Liver (tissue), 9 donors: Measurements from ENCODE around the gene RRP1. TPM values are rescaled to one million over a fixed set of nuclear protein-coding genes. Genes with fewer than 3 reads are reported as not detected.

Experiments
- DNase-seq: peaks from one replicate; pipeline ENCODE4 v3.0.0-alpha.2; 2017; ENCODE audit warnings: low spot score
- H3K27ac ChIP-seq, 2 donors: one replicate each; pipeline ENCODE4 v1.7.0; 2013; ENCODE audit warnings: inconsistent platforms in 2 of 2, low read length in 2 of 2, control low read depth in 1 of 2, low read depth in 1 of 2, mild to moderate bottlenecking in 1 of 2
- H3K27me3 ChIP-seq, 4 donors: one replicate each; pipeline versions ENCODE4 v1.6.1 to v1.7.0; 2013; ENCODE audit warnings: low read length in 3 of 4, inconsistent platforms in 1 of 4, mild to moderate bottlenecking in 1 of 4, moderate library complexity in 1 of 4; ENCODE audit not compliant: control insufficient read depth in 4 of 4, insufficient read depth in 4 of 4
- H3K36me3 ChIP-seq, 4 donors: one replicate each; pipeline versions ENCODE4 v1.6.1 to v1.7.0; 2013; ENCODE audit warnings: low read length in 3 of 4, mild to moderate bottlenecking in 3 of 4, low read depth in 1 of 4, moderate library complexity in 1 of 4; ENCODE audit not compliant: control insufficient read depth in 4 of 4, insufficient read depth in 3 of 4
- H3K4me1 ChIP-seq, 4 donors: one replicate each; pipeline versions ENCODE4 v1.6.1 to v1.7.0; 2013; ENCODE audit warnings: low read length in 3 of 4, mild to moderate bottlenecking in 3 of 4, moderate library complexity in 1 of 4; ENCODE audit not compliant: control insufficient read depth in 4 of 4, insufficient read depth in 4 of 4
- H3K4me3 ChIP-seq, 3 donors: one replicate each; pipeline versions ENCODE4 v1.6.1 to v1.7.0; 2013; ENCODE audit warnings: low read length in 3 of 3, control low read depth in 1 of 3, low read depth in 1 of 3, mild to moderate bottlenecking in 1 of 3
- H3K9ac ChIP-seq, 2 donors: one replicate each; pipeline ENCODE4 v1.7.0; 2013; ENCODE audit warnings: low read length in 2 of 2, mild to moderate bottlenecking in 2 of 2, moderate library complexity in 2 of 2, control low read depth in 1 of 2, low read depth in 1 of 2
- H3K9me3 ChIP-seq, 4 donors: one replicate each; pipeline versions ENCODE4 v1.6.1 to v1.7.0; 2013; ENCODE audit warnings: low read length in 3 of 4; ENCODE audit not compliant: control insufficient read depth in 4 of 4
- CTCF ChIP-seq: fragments of 150-350 bp; IDR thresholded peaks from 2 replicates; pipeline ENCODE4 v1.5.1; 2017; ENCODE audit warnings: improper control_type of control experiment, low read depth, low read length; ENCODE audit not compliant: missing input control
- EGR1 ChIP-seq, 2 donors: IDR thresholded peaks; 2 replicates each; pipeline ENCODE4 v1.6.1; 2016 to 2018; ENCODE audit warnings: antibody characterized with exemption in 2 of 2, low read depth in 2 of 2
- FOXA2 ChIP-seq: IDR thresholded peaks from 2 replicates; pipeline ENCODE4 v1.6.1; 2016; ENCODE audit warnings: antibody characterized with exemption
- GABPA ChIP-seq, 2 donors: IDR thresholded peaks in 1 of 2; conservative IDR thresholded peaks in 1 of 2; 2 replicates each; pipeline ENCODE4 v1.6.1; 2016; ENCODE audit warnings: antibody characterized with exemption in 2 of 2, mild to moderate bottlenecking in 1 of 2, moderate library complexity in 1 of 2
- HNF4A ChIP-seq, 2 donors: conservative IDR thresholded peaks; 2 replicates each; pipeline ENCODE4 v1.6.1; 2016; ENCODE audit warnings: antibody characterized with exemption in 2 of 2, mild to moderate bottlenecking in 2 of 2
- HNF4G ChIP-seq: IDR thresholded peaks from 2 replicates; pipeline ENCODE4 v1.6.1; 2016; ENCODE audit warnings: antibody characterized with exemption
- JUND ChIP-seq, 2 donors: IDR thresholded peaks; 2 replicates each; pipeline ENCODE4 v1.6.1; 2016; ENCODE audit warnings: antibody characterized with exemption in 2 of 2
- MAX ChIP-seq: IDR thresholded peaks from 2 replicates; pipeline ENCODE4 v1.6.1; 2016; ENCODE audit warnings: antibody characterized with exemption
- NR2F2 ChIP-seq: IDR thresholded peaks from 2 replicates; pipeline ENCODE4 v1.6.1; 2016; ENCODE audit warnings: antibody characterized with exemption
- RAD21 ChIP-seq, 2 donors: IDR thresholded peaks; 2 replicates each; pipeline ENCODE4 v1.6.1; 2016; ENCODE audit warnings: antibody characterized with exemption in 2 of 2, mild to moderate bottlenecking in 2 of 2
- REST ChIP-seq: IDR thresholded peaks from 2 replicates; pipeline ENCODE4 v1.6.1; 2016; ENCODE audit warnings: antibody characterized with exemption, mild to moderate bottlenecking
- RXRA ChIP-seq, 2 donors: IDR thresholded peaks; 2 replicates each; pipeline ENCODE4 v1.6.1; 2017 to 2018; ENCODE audit warnings: antibody characterized with exemption in 2 of 2, mild to moderate bottlenecking in 1 of 2
- SP1 ChIP-seq: IDR thresholded peaks from 2 replicates; pipeline ENCODE4 v1.6.1; 2018; ENCODE audit warnings: antibody characterized with exemption, mild to moderate bottlenecking
- TAF1 ChIP-seq: conservative IDR thresholded peaks from 2 replicates; pipeline ENCODE4 v1.6.1; 2016; ENCODE audit warnings: antibody characterized with exemption, mild to moderate bottlenecking
- WGBS: extraction: QIAGEN DNeasy Blood & Tissue Kit; methylation state at CpG from one replicate; pipeline ENCODE4 v1.1.7; 2013; 5-methylcytosine and 5-hydroxymethylcytosine counted together
- polyA plus RNA-seq, 2 donors: library from polyadenylated mRNA; stranded (reverse) in 1 of 2; unstranded in 1 of 2; fragments of 200-250 nt in 1 of 2; fragments of >200 nt in 1 of 2; fragmentation: Nextera tagmentation in 1 of 2; extraction: Ambion mirVana in 1 of 2; gene quantifications; one replicate each; pipeline versions ENCODE4 v1.2.1 to v1.2.3, GENCODE V29; 2013 to 2015
- total RNA-seq, 2 donors: library from RNA; depleted of rRNA; stranded (reverse); fragments of >200 nt; gene quantifications; one replicate each; pipeline ENCODE4 v1.2.3, GENCODE V29; 2014
- TF ChIP-seq, protein P1 (sequence below): IDR thresholded peaks from 2 replicates; pipeline ENCODE4 v1.6.1; 2016; ENCODE audit warnings: antibody characterized with exemption
- TF ChIP-seq, protein P2 (sequence below): IDR thresholded peaks from 2 replicates; pipeline ENCODE4 v1.6.1; 2016; ENCODE audit warnings: antibody characterized with exemption
- donor health status: healthy.
- donor health status: healthy.
- donor health status: healthy.
- donor health status: healthy.
- donor health status: healthy.

The RRP1 gene
- total and polyA plus RNA-seq, 4 donors, result 5.4 to 15.0 (median 7.7) TPM

- Histone ChIP-seq H3K9me3 (no peaks in the 10 kb centered on the region), H3K36me3 (peaks cover 10 to 64% (median 29%) of the 10 kb centered on the region in 4 donors), H3K27me3 (no peaks in the 10 kb centered on the region), H3K4me3 (no peak overlapping the region), H3K4me1 (peaks cover 0 to 11% (median 10%) of the 10 kb centered on the region in 4 donors), H3K27ac (no peak overlapping the region), H3K9ac (no peak overlapping the region)
- no peak for DNase-seq
- TF ChIP-seq CTCF (no peak), NR2F2 (no peak), RXRA (IDR thresholded peaks at IDR 0.05) (no peak), JUND (IDR thresholded peaks at IDR 0.05) (no peak), RAD21 (IDR thresholded peaks at IDR 0.05) (no peak), SP1 (no peak), REST (no peak), HNF4G (no peak), EGR1 (IDR thresholded peaks at IDR 0.05; ENCODE audit: low read depth in 2 of 2) (no peak), TAF1 (no peak)
- TF ChIP-seq, protein P1, sequence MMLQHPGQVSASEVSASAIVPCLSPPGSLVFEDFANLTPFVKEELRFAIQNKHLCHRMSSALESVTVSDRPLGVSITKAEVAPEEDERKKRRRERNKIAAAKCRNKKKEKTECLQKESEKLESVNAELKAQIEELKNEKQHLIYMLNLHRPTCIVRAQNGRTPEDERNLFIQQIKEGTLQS, result no peak
- WGBS, result 94% methylated on average over 14 of the region's 14 CpGs
Measured at GRCh38 chr21:43794857-43795256, 5.5 kb downstream of the RRP1 start.

DNA sequence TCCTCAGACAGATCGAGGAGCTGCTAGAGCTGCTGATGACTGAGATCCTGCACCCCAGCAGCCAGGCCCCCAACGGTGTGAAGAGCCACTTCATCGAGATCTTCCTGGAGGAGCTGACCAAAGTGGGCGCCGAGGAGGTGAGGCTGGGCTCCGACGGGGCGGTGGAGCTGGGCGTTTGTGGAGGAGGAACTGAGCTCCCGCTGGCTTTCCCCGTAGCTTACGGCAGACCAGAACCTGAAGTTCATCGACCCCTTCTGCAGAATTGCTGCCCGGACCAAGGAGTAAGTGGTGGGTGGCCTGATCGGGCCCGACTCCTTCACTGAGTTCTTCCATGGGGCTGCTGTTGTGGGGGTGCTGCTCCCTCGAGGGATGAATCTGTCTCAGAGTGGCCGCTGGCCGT, 8.0 kb downstream of the RRP1 start:
- H3K36me3 ChIP-seq, result peaks cover 15 to 83% (median 37%) of the 10 kb centered on the region in 4 donors
- DNase-seq, result no peak
- no peak overlapping the region for H3K4me3 ChIP-seq
- H3K4me1 ChIP-seq, result no peaks in the 10 kb centered on the region
- H3K27ac ChIP-seq, result no peak overlapping the region
- H3K9ac ChIP-seq, result no peak overlapping the region
- no peaks in the 10 kb centered on the region for H3K27me3 ChIP-seq
- H3K9me3 ChIP-seq, result no peaks in the 10 kb centered on the region
- no peak for TF ChIP-seq REST
- TF ChIP-seq, protein P1, result no peak
- TF ChIP-seq HNF4A (conservative IDR thresholded peaks at IDR 0.05), result no peak
- no peak for TF ChIP-seq RXRA (IDR thresholded peaks at IDR 0.05)
- no peak for TF ChIP-seq RAD21 (IDR thresholded peaks at IDR 0.05)
- TF ChIP-seq CTCF, result no peak
- no peak for TF ChIP-seq FOXA2
- no peak for TF ChIP-seq SP1
- no peak for TF ChIP-seq GABPA (IDR thresholded peaks at IDR 0.05 in 1 of 2, conservative IDR thresholded peaks at IDR 0.05 in 1 of 2)
- TF ChIP-seq, protein P2, sequence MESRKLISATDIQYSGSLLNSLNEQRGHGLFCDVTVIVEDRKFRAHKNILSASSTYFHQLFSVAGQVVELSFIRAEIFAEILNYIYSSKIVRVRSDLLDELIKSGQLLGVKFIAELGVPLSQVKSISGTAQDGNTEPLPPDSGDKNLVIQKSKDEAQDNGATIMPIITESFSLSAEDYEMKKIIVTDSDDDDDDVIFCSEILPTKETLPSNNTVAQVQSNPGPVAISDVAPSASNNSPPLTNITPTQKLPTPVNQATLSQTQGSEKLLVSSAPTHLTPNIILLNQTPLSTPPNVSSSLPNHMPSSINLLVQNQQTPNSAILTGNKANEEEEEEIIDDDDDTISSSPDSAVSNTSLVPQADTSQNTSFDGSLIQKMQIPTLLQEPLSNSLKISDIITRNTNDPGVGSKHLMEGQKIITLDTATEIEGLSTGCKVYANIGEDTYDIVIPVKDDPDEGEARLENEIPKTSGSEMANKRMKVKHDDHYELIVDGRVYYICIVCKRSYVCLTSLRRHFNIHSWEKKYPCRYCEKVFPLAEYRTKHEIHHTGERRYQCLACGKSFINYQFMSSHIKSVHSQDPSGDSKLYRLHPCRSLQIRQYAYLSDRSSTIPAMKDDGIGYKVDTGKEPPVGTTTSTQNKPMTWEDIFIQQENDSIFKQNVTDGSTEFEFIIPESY, result no peak
- TF ChIP-seq TAF1, result no peak
- TF ChIP-seq HNF4G, result no peak
- no peak for TF ChIP-seq MAX
- TF ChIP-seq JUND (IDR thresholded peaks at IDR 0.05), result no peak
- no peak for TF ChIP-seq EGR1 (IDR thresholded peaks at IDR 0.05; ENCODE audit: low read depth in 2 of 2)
- 91% methylated on average over 19 of the region's 19 CpGs for WGBS
